Peyer's patch (tissue), 4 donors: ENCODE data around the gene RXRA. TPM values are rescaled to one million over a fixed set of nuclear protein-coding genes. Genes with fewer than 3 reads are reported as not detected.

Experiments
- DNase-seq, 3 donors: peaks; one replicate each; pipeline ENCODE4 v3.0.0-alpha.2; 2017 to 2019
- H3K27ac ChIP-seq, 4 donors: fragments of 200-600 bp; sonication (generic); one replicate each; pipeline ENCODE4 v1.5.1; 2016 to 2019
- H3K27me3 ChIP-seq, 2 donors: fragments of 200-600 bp; sonication (generic); one replicate each; pipeline ENCODE4 v1.5.1; 2019
- H3K36me3 ChIP-seq, 3 donors: fragments of 200-600 bp; sonication (generic); one replicate each; pipeline ENCODE4 v1.5.1; 2016 to 2019
- H3K4me1 ChIP-seq, 4 donors: fragments of 200-600 bp; sonication (generic); one replicate each; pipeline ENCODE4 v1.5.1; 2016 to 2019
- H3K4me3 ChIP-seq, 4 donors: fragments of 200-600 bp; sonication (generic); 1 replicate in 3 of 4; 2 replicates in 1 of 4; pipeline ENCODE4 v1.5.1; 2016 to 2019; ENCODE audit warnings: mild to moderate bottlenecking in 1 of 4
- H3K9me3 ChIP-seq, 4 donors: fragments of 200-600 bp; sonication (generic); one replicate each; pipeline ENCODE4 v1.5.1; 2016 to 2019; ENCODE audit warnings: mild to moderate bottlenecking in 1 of 4
- POLR2A ChIP-seq, 2 donors: fragments of 450-650 bp; IDR thresholded peaks; one replicate each; pipeline ENCODE4 v1.5.1; 2017; ENCODE audit warnings: antibody characterized with exemption in 2 of 2, mild to moderate bottlenecking in 2 of 2, moderate library complexity in 2 of 2
- total RNA-seq, 4 donors: library from RNA; depleted of rRNA; stranded (reverse); fragments of >200 nt; gene quantifications; one replicate each; pipeline ENCODE4 v1.1.0, GENCODE V29; 2016
- TF ChIP-seq, protein P1 (sequence below), 6 experiments: fragments of 450-650 bp in 4 of 6; fragments of 200-600 bp in 2 of 6; sonication (generic) in 1 of 6; IDR thresholded peaks; one replicate each; pipeline ENCODE4 v1.5.1; 2017 to 2019; ENCODE audit warnings: antibody characterized with exemption in 6 of 6, mild to moderate bottlenecking in 3 of 6, moderate library complexity in 1 of 6

RXRA gene
- total RNA-seq, 4 donors from 2014 or later = 54.5 to 83.6 (median 65.4) TPM

DNA sequence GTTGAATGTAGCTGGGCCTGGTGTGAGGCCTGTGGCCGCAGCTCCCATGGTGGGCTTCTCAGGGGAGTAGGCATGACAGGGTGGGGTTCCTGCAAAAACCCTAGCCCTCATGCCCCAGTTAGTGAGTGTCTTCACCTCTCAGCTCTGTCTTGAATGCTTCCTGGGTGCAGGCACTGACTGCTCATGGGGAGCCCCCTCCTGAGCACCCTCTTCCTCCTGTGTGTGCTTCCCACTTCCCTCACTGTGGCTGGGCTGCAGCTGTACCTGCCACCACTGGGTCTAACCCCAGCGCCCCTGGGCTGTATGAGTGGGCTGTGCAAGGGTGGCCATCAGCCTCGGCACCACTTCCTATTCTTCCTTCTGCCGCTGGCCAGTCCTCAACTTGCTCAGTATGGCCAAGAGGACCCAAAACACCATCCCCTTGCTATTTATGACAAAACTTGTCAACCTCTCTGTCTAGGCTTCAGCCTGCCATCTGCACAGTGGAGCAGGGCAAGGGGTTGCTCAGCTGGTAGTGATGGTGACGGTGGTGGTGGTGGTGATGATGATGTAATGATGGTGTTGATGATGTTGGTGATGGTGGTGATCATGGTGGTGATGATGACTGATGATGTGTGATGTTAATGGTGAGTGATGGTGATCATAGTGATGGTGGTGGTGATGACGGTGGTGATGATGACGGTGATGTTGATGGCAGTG, 67.5 kb downstream of the RXRA start:
- Histone ChIP-seq H3K4me1 (peaks cover 0 to 73% (median 48%) of the 10 kb centered on the region in 4 donors), H3K4me3 (no peak overlapping the region), H3K9me3 (peaks cover 0 to under 1% (median 0%) of the 10 kb centered on the region in 4 donors), H3K27ac (peak overlapping the region in 1 of 4 donors; percentile 82), H3K27me3 (no peaks in the 10 kb centered on the region), H3K36me3 (no peaks in the 10 kb centered on the region)
- DNase-seq = no peak
- TF ChIP-seq, protein P1, sequence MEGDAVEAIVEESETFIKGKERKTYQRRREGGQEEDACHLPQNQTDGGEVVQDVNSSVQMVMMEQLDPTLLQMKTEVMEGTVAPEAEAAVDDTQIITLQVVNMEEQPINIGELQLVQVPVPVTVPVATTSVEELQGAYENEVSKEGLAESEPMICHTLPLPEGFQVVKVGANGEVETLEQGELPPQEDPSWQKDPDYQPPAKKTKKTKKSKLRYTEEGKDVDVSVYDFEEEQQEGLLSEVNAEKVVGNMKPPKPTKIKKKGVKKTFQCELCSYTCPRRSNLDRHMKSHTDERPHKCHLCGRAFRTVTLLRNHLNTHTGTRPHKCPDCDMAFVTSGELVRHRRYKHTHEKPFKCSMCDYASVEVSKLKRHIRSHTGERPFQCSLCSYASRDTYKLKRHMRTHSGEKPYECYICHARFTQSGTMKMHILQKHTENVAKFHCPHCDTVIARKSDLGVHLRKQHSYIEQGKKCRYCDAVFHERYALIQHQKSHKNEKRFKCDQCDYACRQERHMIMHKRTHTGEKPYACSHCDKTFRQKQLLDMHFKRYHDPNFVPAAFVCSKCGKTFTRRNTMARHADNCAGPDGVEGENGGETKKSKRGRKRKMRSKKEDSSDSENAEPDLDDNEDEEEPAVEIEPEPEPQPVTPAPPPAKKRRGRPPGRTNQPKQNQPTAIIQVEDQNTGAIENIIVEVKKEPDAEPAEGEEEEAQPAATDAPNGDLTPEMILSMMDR (IDR thresholded peaks at IDR 0.05) = no peak
- no peak for TF ChIP-seq POLR2A (IDR thresholded peaks at IDR 0.05)

DNA sequence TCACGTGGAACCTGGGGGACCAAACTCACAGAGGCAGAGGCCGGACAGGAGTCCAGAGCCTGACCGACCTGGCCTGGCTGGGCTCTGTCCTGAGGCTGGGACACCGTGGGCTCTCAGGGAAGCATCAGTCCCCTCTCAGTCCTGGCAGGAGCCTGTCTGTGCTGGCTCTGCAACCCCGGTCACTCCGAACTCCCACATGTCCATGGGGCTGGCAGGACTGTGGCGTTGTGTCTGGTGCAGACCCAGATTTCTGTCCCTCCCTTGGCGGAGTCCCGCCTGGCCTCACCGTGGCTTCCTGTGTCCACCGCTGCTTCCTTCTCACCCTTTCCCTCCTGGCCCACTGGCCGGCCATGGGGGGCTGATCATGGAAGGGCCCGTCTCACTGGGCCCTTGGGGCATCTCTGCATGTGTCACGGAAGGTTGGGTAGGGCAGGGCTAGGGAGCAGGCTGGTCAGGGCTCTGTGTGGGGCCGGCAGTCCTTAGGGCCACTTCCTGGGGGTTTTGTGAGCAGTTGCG, 68.8 kb downstream of the RXRA start:
- H3K9me3 ChIP-seq = peaks cover 0 to 4% (median 0%) of the 10 kb centered on the region in 4 donors
- no peak overlapping the region for H3K27ac ChIP-seq
- H3K4me3 ChIP-seq = no peak overlapping the region
- no peaks in the 10 kb centered on the region for H3K27me3 ChIP-seq
- no peaks in the 10 kb centered on the region for H3K36me3 ChIP-seq
- peaks cover 0 to 64% (median 47%) of the 10 kb centered on the region in 4 donors for H3K4me1 ChIP-seq
- TF ChIP-seq, protein P1 (IDR thresholded peaks at IDR 0.05) = no peak
- no peak for TF ChIP-seq POLR2A (IDR thresholded peaks at IDR 0.05)
- no peak for DNase-seq

DNA sequence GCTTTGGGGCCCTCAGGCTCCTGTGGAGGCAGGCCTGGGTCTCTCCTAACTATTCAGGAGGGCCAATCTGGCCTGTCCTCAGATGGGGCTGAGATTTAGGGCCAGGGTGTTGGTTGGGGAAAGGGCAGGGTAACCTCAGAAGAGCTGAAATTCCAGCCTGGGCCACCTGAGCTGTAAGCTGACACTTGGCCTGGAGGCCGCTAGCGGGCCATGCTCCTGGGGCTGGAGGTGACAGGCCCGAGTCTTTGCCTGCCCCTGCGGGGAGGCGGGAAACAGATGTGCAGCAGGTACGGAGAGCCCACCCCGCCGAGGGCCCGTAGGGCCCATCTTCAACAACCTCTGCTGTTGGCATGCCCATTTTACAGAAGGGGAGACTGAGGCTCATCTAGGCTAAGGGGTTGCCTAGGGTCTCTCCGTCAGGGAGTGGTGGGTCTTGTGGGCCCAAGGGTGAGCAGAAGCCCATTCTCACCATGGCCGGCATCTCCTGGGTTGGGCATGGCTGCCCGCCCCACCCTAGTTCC, 69.5 kb downstream of the RXRA start:
- peak overlapping the region in 1 of 4 donors; percentile 35 for H3K4me3 ChIP-seq
- TF ChIP-seq, protein P1 (IDR thresholded peaks at IDR 0.05) = no peak
- no peak for TF ChIP-seq POLR2A (IDR thresholded peaks at IDR 0.05)
- H3K36me3 ChIP-seq = no peaks in the 10 kb centered on the region
- H3K27me3 ChIP-seq = no peaks in the 10 kb centered on the region
- peaks cover 0 to 57% (median 42%) of the 10 kb centered on the region in 4 donors for H3K4me1 ChIP-seq
- peaks cover 0 to 4% (median 0%) of the 10 kb centered on the region in 4 donors for H3K9me3 ChIP-seq
- H3K27ac ChIP-seq = peak overlapping the region in 1 of 4 donors; percentile 65
- no peak for DNase-seq

DNA sequence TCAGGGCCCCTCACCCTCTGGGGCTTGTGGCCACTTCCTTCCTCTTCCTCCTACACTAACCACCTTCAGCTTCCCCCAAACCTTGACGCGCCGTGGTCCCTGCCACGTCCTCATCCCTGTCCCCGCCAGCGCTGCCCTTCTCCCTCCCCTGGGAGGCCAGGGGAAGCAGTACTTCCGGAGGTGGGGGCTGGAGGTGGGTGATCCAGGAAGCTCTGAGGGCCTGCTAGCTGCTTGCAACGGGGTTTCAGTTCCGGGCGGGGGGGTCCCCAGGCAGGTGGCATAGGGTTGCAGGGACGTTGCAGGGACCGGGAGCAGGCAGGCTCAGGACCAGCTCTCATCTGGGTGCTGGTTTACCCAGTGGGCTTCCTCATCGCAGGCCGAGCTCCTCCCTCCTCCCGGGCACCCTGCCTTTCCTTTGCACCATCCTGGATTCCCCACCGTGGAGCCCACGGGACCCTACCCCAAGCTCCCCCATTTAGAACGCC, 70.0 kb downstream of the RXRA start:
- peaks cover 0 to 4% (median 0%) of the 10 kb centered on the region in 4 donors for H3K9me3 ChIP-seq
- H3K4me1 ChIP-seq = peaks cover 0 to 52% (median 37%) of the 10 kb centered on the region in 4 donors
- TF ChIP-seq POLR2A (IDR thresholded peaks at IDR 0.05) = no peak
- TF ChIP-seq, protein P1 (IDR thresholded peaks at IDR 0.05) = no peak
- H3K27me3 ChIP-seq = no peaks in the 10 kb centered on the region
- DNase-seq = peak in 2 of 3 donors; percentile 79 to 80
- no peaks in the 10 kb centered on the region for H3K36me3 ChIP-seq
- H3K27ac ChIP-seq = peak overlapping the region in 1 of 4 donors; percentile 65
- peak overlapping the region in 2 of 4 donors; percentile 6 to 35 for H3K4me3 ChIP-seq

DNA sequence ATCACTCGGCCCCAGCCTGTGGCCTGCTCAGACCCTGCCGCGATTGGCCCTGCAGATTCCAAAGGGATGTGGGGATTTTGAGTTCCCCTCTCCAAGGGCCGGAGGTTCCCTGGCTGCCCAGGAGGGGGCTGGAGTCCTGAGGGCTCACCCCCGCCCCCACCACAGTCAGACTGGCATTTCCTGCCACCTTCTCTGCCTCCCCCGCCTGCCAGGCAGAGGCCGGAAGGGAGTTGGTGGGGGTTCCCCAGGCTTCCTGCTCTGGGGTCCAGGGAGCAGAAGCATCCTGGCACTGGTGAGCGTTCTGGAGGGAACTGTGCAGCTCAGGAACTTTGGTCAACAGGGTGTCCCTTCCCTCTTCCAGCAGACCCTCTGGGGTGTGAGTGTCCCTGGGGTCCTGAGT, 70.6 kb downstream of the RXRA start:
- TF ChIP-seq POLR2A (IDR thresholded peaks at IDR 0.05) = no peak
- TF ChIP-seq, protein P1 (IDR thresholded peaks at IDR 0.05) = no peak
- peak overlapping the region in 1 of 4 donors; percentile 65 for H3K27ac ChIP-seq
- peaks cover 0 to 46% (median 32%) of the 10 kb centered on the region in 4 donors for H3K4me1 ChIP-seq
- no peaks in the 10 kb centered on the region for H3K27me3 ChIP-seq
- H3K4me3 ChIP-seq = peak overlapping the region in 2 of 4 donors; percentile 6 to 35
- H3K9me3 ChIP-seq = peaks cover 0 to 4% (median 0%) of the 10 kb centered on the region in 4 donors
- peak in 2 of 3 donors; percentile 67 to 69 for DNase-seq
- peaks cover 0 to 5% (median 0%) of the 10 kb centered on the region in 3 donors for H3K36me3 ChIP-seq
